ENCODE results near the gene FLG2. TPM values are rescaled to one million over a fixed set of nuclear protein-coding genes. Genes with fewer than 3 reads are reported as not detected.
"Not testable (repeated sequence)": the region's sequence is repeated elsewhere in the genome, so short reads cannot be mapped to it uniquely, and the experiment has no call there.

Gene FLG2
- not detected for total RNA-seq

DNA sequence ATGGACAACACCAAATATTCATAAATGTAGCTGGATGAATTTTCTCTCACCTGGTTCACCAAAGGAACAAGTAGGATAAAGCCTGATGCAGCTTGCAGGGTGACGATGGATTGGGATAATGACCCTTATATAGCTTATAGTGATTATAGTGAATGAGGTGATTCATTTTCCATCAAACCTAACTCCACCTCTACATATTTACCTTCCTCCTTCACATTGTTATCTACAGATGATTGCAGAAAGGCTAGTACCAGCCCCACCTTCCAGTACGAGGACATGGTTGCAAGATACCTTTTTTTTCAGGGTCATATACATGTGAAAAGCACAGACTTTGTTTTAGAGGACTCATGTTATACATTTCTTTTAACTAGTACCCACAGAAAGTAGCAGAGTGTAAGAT, at the start of gene FLG2:
Gene FLG2 (minus strand): TSS at position 101 of the 400 bp plus-strand sequence. CDS start 1,122 bp downstream, outside the sequence.
- no peak for DNase-seq

DNA sequence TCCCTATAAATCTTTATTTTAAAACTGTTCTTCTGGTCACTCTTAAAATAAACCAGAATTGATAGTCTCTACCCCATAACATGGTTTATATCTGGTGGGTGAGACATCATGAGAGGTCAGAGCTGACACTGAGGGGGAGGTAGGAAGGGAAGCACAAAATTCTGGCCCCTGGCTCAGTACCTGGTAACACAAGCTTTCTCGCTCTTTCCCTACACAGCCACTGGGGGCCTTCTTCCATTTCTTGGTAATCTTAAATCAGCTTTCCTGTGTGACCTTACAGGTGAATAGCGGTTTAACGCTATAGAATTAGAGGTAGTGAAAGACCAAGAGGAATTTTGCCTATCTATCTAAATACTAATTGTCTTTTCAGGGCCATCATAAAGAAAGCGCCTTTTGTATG, 48.9 kb upstream of the FLG2 start:
- DNase-seq: no peak

DNA sequence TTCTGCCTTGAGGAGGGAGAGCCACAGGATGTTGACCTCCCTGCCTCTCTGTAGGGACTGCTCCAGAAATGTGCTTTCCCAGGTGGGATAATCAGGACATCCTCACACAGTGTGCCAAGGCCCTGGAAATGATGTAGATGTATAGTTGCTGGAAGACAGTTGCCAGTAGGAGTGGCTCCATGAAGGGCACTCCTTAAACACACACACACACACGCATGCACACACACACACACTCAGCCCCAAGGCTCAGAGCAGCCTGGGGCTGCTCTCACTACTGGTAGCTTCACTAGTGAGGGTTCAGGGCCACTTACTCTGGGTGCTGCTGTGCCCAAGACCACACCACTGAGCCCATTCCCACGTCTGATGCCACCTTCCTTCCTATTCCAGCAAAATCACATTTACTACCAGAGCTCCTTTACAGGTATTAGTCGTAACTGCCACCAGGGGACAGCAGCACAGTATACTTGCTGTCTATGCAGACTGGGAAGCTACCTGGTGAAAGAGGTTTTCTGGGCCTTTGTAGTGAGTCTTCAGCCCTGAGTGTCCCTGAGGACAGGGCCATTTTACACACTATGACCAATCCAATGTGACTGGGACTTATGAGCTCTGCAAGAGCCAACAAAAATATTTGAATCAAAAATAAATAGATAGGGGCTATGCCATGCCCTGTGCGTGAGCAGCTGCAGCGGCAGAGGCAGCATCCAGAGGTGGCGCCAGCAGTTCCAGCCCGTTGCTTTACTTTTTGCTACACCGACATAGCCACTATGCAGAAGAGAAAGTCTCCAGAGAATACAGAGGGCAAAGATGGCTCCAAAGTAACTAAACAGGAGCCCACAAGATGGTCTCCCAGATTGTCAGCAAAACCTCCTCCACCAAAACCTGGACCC, 39.2 kb upstream of the FLG2 start:
- no peak for DNase-seq

GRCh38 chr1:152397474-152397873, 37.7 kb upstream of the FLG2 start:
- DNase-seq: no peak

DNA sequence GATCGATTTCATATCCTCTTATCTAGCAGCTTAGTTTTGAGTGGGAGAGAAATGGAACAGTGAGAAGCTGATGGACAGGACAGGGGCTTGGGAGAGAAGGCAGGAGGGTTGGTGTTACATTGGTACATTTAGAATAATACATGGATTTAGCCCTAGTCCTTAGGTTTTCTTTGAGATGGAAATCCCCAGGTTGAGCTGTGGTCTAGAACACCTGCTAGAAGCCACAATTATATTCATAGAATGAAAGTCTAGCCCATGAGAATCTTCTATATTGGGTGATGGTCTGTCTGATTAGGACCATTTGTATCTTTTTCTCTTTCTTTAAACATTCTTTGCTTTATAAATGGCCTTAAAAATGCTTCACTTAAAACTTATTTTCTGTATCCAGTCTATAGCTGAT, 34.3 kb upstream of the FLG2 start:
- no peak for DNase-seq

GRCh38 chr1:152392909-152393308, 33.1 kb upstream of the FLG2 start:
- no peak for DNase-seq

GRCh38 chr1:152388889-152389288, 29.1 kb upstream of the FLG2 start:
- DNase-seq: no peak

- DNase-seq: no peak
Measured at GRCh38 chr1:152386940-152387339, 27.1 kb upstream of the FLG2 start.

GRCh38 chr1:152380932-152381331, 21.1 kb upstream of the FLG2 start:
- DNase-seq: no peak

DNA sequence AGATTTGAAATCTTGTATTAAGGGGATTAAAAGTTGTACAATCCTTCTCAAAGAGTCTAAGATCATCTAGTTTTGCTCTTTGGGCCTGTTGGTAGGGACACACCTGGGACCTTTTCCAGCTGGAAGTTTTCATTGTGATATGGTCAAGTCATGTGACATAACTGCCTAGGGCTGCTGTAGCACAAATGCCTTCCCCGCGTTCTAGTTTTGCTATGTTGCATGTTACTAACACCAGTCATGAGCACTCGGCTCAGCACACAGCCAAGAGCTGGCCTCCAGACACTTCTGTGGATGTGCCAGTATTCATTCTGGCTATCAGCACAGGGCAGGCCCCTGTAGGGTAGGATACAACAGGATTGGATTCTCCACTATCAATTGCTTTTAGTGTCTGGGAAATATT, 14.6 kb upstream of the FLG2 start:
- no peak for DNase-seq

DNA sequence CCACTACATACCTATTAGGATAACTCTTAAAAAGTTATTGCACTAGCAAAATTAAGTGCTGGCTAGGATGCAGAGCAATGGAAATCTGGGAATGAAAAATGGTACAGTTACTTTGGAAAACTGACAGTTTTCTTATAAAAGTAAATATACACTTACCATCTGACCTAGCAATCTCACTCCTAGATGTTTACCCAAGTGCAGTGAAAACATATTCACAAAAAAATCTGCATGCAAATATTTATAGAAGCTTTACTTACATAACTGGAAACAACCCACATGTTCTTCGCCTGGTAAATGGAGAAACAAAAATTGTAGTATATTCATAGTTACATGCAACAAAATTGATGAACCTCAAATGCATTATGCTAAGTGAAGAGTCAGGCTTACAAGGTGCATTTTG, 12.9 kb upstream of the FLG2 start:
- no peak for DNase-seq

- no peak for DNase-seq
Measured at GRCh38 chr1:152367436-152367835, 7.6 kb upstream of the FLG2 start.

DNA sequence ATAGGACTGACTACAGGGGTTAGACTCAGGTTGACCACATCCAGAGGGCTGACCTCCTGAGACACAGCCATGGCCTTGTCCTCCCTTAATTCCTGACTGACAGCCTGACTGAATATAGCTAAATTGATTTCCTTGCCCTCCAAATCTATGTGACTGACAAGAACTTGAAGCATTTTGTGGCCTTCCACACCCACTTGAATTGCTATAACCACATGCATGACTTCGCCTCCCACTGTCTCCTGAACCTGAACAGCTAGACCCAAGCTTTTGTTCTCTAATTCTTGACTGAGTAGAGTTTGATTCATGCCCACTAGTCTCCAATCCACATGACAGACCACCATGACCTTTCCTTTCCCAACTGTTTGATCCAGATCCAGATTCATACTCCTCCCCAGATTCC, 3.1 kb downstream of the FLG2 start:
- DNase-seq: no peak

DNA sequence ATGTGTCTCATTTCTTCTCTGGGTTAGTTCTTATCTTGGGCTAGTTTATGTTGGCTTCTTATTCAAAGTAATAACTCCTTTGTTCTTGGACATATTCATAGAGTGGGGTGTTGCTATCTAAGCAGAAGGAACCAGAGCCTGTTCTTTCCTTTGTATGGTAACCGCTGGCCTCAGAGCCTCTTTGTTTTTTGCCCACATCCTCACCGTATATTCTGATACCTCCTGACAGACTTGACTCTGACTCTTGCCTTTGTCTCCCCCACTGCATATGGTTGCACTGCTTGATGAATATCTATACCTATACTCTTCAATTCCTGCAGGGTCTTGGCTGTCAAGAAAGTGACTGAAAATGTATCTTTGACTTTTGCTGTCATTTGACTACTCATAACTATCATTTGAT, 10.2 kb downstream of the FLG2 start:
- DNase-seq: no peak

DNA sequence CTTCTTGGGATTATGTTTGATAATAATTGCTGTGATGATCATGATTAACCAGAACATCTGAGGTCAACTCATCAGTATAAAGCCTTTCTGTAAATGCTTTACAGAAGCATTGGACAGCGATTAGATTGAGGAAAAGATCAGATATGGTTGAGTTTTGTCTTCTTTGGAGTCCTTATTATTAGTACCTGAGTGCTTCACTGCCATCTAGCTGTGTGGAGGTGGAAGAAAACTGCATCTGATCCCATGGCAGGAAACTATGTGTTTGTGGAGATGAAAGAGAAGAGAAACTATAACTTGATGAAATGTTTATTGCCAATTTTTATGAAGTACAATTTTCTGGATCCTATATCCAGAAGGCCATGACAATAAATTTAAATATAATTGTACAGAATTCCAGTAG, 11.4 kb downstream of the FLG2 start:
- DNase-seq: no peak

GRCh38 chr1:152347116-152347728, 12.6 kb downstream of the FLG2 start:
- DNase-seq: peak; percentile 48

DNA sequence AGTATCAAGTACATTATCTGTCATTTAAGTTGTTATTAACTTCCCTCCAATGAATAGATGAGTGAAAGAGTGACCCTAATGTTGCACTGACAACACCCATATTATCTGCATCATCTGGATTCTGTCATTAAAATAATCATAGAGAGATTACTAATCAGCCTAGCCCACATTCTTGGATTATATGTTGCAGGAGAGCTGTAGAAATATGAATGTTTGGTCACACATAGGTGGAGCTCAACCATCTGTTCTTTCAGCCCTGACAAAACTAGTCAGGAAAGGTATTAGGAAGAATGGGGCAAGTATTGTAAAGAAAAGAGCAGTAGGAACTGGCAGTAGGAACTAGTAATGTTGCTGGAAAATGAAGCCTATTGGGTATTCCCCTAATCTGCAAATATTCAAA, 15.4 kb downstream of the FLG2 start:
- no peak for DNase-seq

DNA sequence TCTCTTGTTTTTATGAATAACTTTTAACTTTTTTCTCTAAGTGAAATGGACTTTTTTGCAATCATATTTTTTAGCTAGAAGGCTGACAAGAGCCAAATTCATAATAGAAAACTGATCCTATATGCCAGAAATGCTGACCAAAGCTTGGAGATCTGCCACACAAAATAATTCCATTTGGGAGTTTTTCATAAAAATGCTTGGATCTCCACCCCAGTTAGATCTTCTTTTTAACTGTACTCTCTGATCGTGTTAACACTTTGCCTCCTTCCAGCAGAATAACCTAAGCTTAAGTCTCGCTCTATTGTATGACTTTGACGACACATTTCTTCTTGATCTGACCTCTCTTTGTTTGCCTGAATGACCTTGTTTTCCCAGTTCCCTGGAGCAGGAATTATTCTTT, 16.8 kb downstream of the FLG2 start:
- no peak for DNase-seq

- no peak for DNase-seq
Measured at GRCh38 chr1:152335399-152335798, 24.4 kb downstream of the FLG2 start.

- no peak for DNase-seq
Measured at GRCh38 chr1:152328801-152329391, 30.9 kb downstream of the FLG2 start.

DNA sequence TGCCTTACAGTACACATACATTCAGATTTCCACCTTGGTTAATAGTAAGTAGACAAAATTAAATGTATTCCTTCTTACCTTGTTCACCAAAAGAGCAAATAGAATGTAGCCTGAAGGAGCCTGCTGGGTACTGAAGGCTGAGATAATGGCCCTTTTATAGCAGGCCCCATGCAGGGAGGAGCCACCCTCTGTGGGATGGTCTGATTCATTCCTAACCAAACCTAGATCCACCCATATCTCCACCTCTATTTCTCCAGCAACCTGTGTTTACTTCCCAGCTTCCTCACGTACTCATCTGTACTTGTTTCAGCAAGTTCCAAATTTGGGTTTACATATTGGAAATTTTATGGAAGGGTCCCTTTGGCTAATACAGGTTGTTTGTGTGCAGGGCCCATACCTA, 34.7 kb downstream of the FLG2 start, which contains the start of gene FLG:
Gene FLG (minus strand): TSS at position 129 of the 400 bp plus-strand sequence. CDS start 9,783 bp downstream, outside the sequence.
- no peak for DNase-seq

GRCh38 chr1:152313970-152314369, 45.8 kb downstream of the FLG2 start:
- no peak for DNase-seq

DNA sequence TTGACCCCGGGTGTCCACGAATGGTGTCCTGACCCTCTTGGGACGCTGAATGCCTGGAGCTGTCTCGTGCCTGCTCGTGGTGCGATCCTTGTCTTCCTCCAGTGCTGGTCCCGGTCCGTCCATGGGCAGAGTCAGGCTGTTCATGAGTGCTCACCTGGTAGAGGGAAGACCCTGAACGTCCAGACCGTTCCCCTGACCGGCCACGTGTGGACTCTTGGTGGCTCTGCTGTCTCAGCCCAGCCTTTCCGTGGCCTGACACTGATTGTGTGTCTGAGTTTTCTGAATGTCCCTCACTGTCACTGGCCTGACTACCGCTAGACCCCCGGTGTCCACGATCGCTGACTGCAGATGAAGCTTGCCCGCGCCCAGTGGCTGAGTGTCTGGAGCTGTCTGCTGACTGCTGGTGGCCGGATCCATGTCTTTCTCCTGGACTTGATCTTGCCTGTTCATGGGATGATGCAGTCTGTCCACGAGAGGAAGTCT, 46.4 kb downstream of the FLG2 start:
- DNase-seq: no peak

DNA sequence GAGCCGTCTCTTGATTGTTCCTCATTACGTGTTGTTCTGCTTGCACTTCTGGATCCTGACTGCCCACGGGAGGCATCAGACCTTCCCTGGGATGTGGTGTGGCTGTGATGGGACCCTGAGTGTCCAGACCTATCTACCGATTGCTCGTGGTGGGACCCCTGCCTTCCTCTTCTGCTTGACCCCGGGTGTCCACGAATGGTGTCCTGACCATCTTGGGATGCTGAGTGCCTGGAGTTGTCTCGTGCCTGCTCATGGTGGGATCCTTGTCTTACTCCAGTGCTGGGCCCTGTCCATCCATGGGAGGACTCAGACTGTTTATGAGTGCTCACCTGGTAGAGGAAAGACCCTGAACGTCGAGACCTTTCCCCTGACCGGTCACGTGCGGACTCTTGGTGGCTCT, 47.6 kb downstream of the FLG2 start:
- not testable (repeated sequence) for DNase-seq

Data from effector CD4-positive, alpha-beta T cell (primary cell).